Natural killer cell treated with Interleukin-12 subunit alpha and Interleukin-12 subunit beta and Interleukin-15 and Interleukin-18, amount 100 ng/mL, for 72 hours (primary cell): ENCODE measurements around the gene PAX8. TPM values are rescaled to one million over a fixed set of nuclear protein-coding genes. Genes with fewer than 3 reads are reported as not detected.

Source experiments
- ATAC-seq, 2 donors: fragments of 150-1000 bp; cut with Tn5 transposase in 1 of 2; sonication (Bioruptor Pico), chemical (Tn5 transposase) in 1 of 2; 2 replicates each; pipeline ENCODE4 v1.10.0; 2021
- DNase-seq: peaks from one replicate; pipeline ENCODE4 v3.0.0; 2022; ENCODE audit warnings: low spot score
- H3K27ac Mint-ChIP-seq, 2 donors: 1 replicate in 1 of 2; 2 replicates in 1 of 2; pipeline ENCODE4 v1.8.0; 2022; ENCODE audit warnings: mixed read lengths in 2 of 2, mild to moderate bottlenecking in 1 of 2, moderate library complexity in 1 of 2
- H3K27me3 Mint-ChIP-seq, 2 donors: 1 replicate in 1 of 2; 2 replicates in 1 of 2; pipeline ENCODE4 v1.8.0; 2022; ENCODE audit warnings: mixed read lengths in 2 of 2
- H3K36me3 Mint-ChIP-seq: one replicate; pipeline ENCODE4 v1.8.0; 2022; ENCODE audit warnings: mixed read lengths
- H3K4me1 Mint-ChIP-seq, 2 donors: 1 replicate in 1 of 2; 2 replicates in 1 of 2; pipeline ENCODE4 v1.8.0; 2022; ENCODE audit warnings: low read depth in 2 of 2, mixed read lengths in 2 of 2, mild to moderate bottlenecking in 1 of 2
- H3K4me3 Mint-ChIP-seq: one replicate; pipeline ENCODE4 v1.8.0; 2022; ENCODE audit warnings: mixed read lengths
- H3K9me3 Mint-ChIP-seq: 2 replicates; pipeline ENCODE4 v1.8.0; 2022; ENCODE audit warnings: mixed read lengths
- total RNA-seq, 2 donors: library from RNA; stranded (reverse); gene quantifications; one replicate each; pipeline ENCODE4 v1.2.3, GENCODE V29; 2022

The PAX8 gene
- total RNA-seq, 2 donors from 2014 or later = 0.64 to 1.8 TPM

GRCh38 chr2:113185664-113186432 lies 92.9 kb downstream of the PAX8 start:
- no peak for ATAC-seq
- DNase-seq = no peak
- Mint-ChIP-seq H3K27me3 (no peaks in the 10 kb centered on the region), H3K9me3 (no peaks in the 10 kb centered on the region), H3K4me3 (peak overlapping the region; percentile 19), H3K36me3 (peaks cover 29% of the 10 kb centered on the region), H3K27ac (peak overlapping the region; percentile 10 to 36), H3K4me1 (peaks cover 58 to 65% of the 10 kb centered on the region in 2 donors)

- Mint-ChIP-seq H3K36me3 (peaks cover 24% of the 10 kb centered on the region), H3K9me3 (no peaks in the 10 kb centered on the region), H3K27ac (peak overlapping the region; percentile 10 to 65), H3K27me3 (no peaks in the 10 kb centered on the region), H3K4me3 (no peak overlapping the region), H3K4me1 (peaks cover 61 to 70% of the 10 kb centered on the region in 2 donors)
- no peak for ATAC-seq
- no peak for DNase-seq
These were observed 94.0 kb downstream of the PAX8 start for GRCh38 chr2:113184531-113185230.

- Mint-ChIP-seq H3K4me1 (peaks cover 63 to 71% of the 10 kb centered on the region in 2 donors), H3K36me3 (peaks cover 21% of the 10 kb centered on the region), H3K27me3 (no peaks in the 10 kb centered on the region), H3K27ac (peak overlapping the region; percentile 66 to 76), H3K9me3 (no peaks in the 10 kb centered on the region), H3K4me3 (peak overlapping the region; percentile 56)
- ATAC-seq (no peak), DNase-seq (no peak)
These were observed 95.0 kb downstream of the PAX8 start for GRCh38 chr2:113183703-113184102.

- no peak for DNase-seq
- no peaks in the 10 kb centered on the region for H3K9me3 Mint-ChIP-seq
- no peaks in the 10 kb centered on the region for H3K27me3 Mint-ChIP-seq
- H3K4me3 Mint-ChIP-seq = no peak overlapping the region
- ATAC-seq = no peak
- peaks cover 68 to 75% of the 10 kb centered on the region in 2 donors for H3K4me1 Mint-ChIP-seq
- H3K36me3 Mint-ChIP-seq = peaks cover 21% of the 10 kb centered on the region
- peak overlapping the region; percentile 76 to 84 for H3K27ac Mint-ChIP-seq
These were observed 95.5 kb downstream of the PAX8 start for GRCh38 chr2:113183264-113183663.

- peaks cover 68 to 76% of the 10 kb centered on the region in 2 donors for H3K4me1 Mint-ChIP-seq
- no peak for ATAC-seq
- H3K9me3 Mint-ChIP-seq = no peaks in the 10 kb centered on the region
- H3K27me3 Mint-ChIP-seq = no peaks in the 10 kb centered on the region
- no peak for DNase-seq
- peak overlapping the region; percentile 53 to 84 for H3K27ac Mint-ChIP-seq
- no peak overlapping the region for H3K4me3 Mint-ChIP-seq
- H3K36me3 Mint-ChIP-seq = peaks cover 17% of the 10 kb centered on the region
These were observed 96.1 kb downstream of the PAX8 start for GRCh38 chr2:113182471-113183260.

- peak overlapping the region; percentile 90 for H3K4me3 Mint-ChIP-seq
- no peaks in the 10 kb centered on the region for H3K9me3 Mint-ChIP-seq
- peak overlapping the region; percentile 75 to 84 for H3K27ac Mint-ChIP-seq
- peaks cover 74 to 83% of the 10 kb centered on the region in 2 donors for H3K4me1 Mint-ChIP-seq
- no peak for DNase-seq
- no peak for ATAC-seq
- H3K27me3 Mint-ChIP-seq = no peaks in the 10 kb centered on the region
- H3K36me3 Mint-ChIP-seq = peaks cover 13% of the 10 kb centered on the region
These were observed 97.3 kb downstream of the PAX8 start for GRCh38 chr2:113181258-113182051.

- peaks cover 69 to 76% of the 10 kb centered on the region in 2 donors for H3K4me1 Mint-ChIP-seq
- DNase-seq (no peak), ATAC-seq (peak; percentile 70 to 71)
- no peaks in the 10 kb centered on the region for H3K27me3 Mint-ChIP-seq
- peak overlapping the region; percentile 90 for H3K4me3 Mint-ChIP-seq
- H3K27ac Mint-ChIP-seq = peak overlapping the region; percentile 75 to 84
- peaks cover 9% of the 10 kb centered on the region for H3K36me3 Mint-ChIP-seq
- H3K9me3 Mint-ChIP-seq = no peaks in the 10 kb centered on the region
These were observed 98.4 kb downstream of the PAX8 start for GRCh38 chr2:113180131-113180946.

GRCh38 chr2:113179446-113180045 lies 99.2 kb downstream of the PAX8 start:
- Mint-ChIP-seq H3K4me3 (peak overlapping the region; percentile 90), H3K27me3 (no peaks in the 10 kb centered on the region), H3K9me3 (no peaks in the 10 kb centered on the region), H3K36me3 (peaks cover 14% of the 10 kb centered on the region), H3K4me1 (peaks cover 70 to 75% of the 10 kb centered on the region in 2 donors), H3K27ac (peak overlapping the region; percentile 75 to 84)
- ATAC-seq (no peak), DNase-seq (no peak)

- Mint-ChIP-seq H3K27me3 (no peaks in the 10 kb centered on the region), H3K4me1 (peaks cover 68 to 73% of the 10 kb centered on the region in 2 donors), H3K4me3 (peak overlapping the region; percentile 90), H3K36me3 (peaks cover 12% of the 10 kb centered on the region), H3K27ac (peak overlapping the region; percentile 75 to 84), H3K9me3 (no peaks in the 10 kb centered on the region)
- peak; percentile 30 to 53 for ATAC-seq
- DNase-seq = peak; percentile 71
These were observed 99.8 kb downstream of the PAX8 start for GRCh38 chr2:113178891-113179290.

- no peak for DNase-seq
- H3K36me3 Mint-ChIP-seq = peaks cover 7% of the 10 kb centered on the region
- peak overlapping the region; percentile 90 for H3K4me3 Mint-ChIP-seq
- no peaks in the 10 kb centered on the region for H3K9me3 Mint-ChIP-seq
- ATAC-seq = no peak
- no peaks in the 10 kb centered on the region for H3K27me3 Mint-ChIP-seq
- peaks cover 68 to 73% of the 10 kb centered on the region in 2 donors for H3K4me1 Mint-ChIP-seq
- peak overlapping the region; percentile 75 to 84 for H3K27ac Mint-ChIP-seq
These were observed 100.5 kb downstream of the PAX8 start for GRCh38 chr2:113178069-113178746.

- H3K4me3 Mint-ChIP-seq = peak overlapping the region; percentile 90
- H3K4me1 Mint-ChIP-seq = peaks cover 72 to 81% of the 10 kb centered on the region in 2 donors
- H3K9me3 Mint-ChIP-seq = no peaks in the 10 kb centered on the region
- peaks cover 7% of the 10 kb centered on the region for H3K36me3 Mint-ChIP-seq
- ATAC-seq = no peak
- peak overlapping the region; percentile 84 to 93 for H3K27ac Mint-ChIP-seq
- no peak for DNase-seq
- no peaks in the 10 kb centered on the region for H3K27me3 Mint-ChIP-seq
These were observed 101.9 kb downstream of the PAX8 start for GRCh38 chr2:113176696-113177355.
